ENCODE data around the gene TMEM132C. TPM values are rescaled to one million over a fixed set of nuclear protein-coding genes. Genes with fewer than 3 reads are reported as not detected.

Gene TMEM132C
- total and polyA plus RNA-seq, 2 of the 4 experiments (the other 2 are of a cell fraction): not detected

DNA sequence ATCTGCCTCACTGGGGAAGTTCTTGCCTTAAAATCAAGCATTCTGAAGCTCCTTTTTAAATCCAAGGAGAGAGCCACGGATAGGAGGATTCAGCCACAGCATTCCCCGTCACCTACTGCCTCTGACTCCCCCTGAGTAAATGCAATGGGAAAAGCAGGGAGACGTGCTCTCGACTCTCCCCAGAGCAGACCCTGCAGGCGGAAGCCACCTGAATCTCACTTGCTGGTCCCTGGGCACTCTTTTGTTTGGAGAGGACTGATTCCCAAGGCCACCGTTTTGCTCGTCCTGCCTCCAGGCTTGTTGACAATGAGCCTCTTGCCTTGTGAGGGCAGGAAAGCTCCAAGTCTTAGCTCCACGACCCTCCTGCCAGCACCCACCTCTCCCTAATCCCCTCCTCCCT, 352.3 kb downstream of the TMEM132C start:
- Histone ChIP-seq H2BK120ac (ENCODE audit: low read depth, low read length) (no peak overlapping the region), H4K20me1 (ENCODE audit: insufficient read depth, low read length) (no peaks in the 10 kb centered on the region), H3K4me3 (ENCODE audit: insufficient read depth, low read depth, low read length) (no peak overlapping the region), H3K79me1 (ENCODE audit: low read depth in 1 of 2, low read length in 2 of 2) (no peaks in the 10 kb centered on the region), H3K56ac (ENCODE audit: extremely low read depth, insufficient read depth, low read length) (no peak overlapping the region), H3K23ac (ENCODE audit: low read depth, low read length) (no peak overlapping the region), H3K9me1 (ENCODE audit: insufficient read depth, low read length) (no peaks in the 10 kb centered on the region), H3K14ac (replicated peaks; ENCODE audit: low read depth, low read length) (no peak overlapping the region), H3K36me3 (ENCODE audit: control insufficient read depth, insufficient read depth, low read length) (no peaks in the 10 kb centered on the region), H2AFZ (replicated peaks; ENCODE audit: low read length, poor library complexity) (peak overlapping the region; percentile 32), H3K18ac (ENCODE audit: low read depth, low read length) (no peak overlapping the region), H2AK9ac (replicated peaks; ENCODE audit: low read depth, low read length, poor library complexity) (no peak overlapping the region), H3K4ac (ENCODE audit: low read depth, low read length) (no peak overlapping the region), H3K27me3 (ENCODE audit: control insufficient read depth, insufficient read depth, low read length) (no peaks in the 10 kb centered on the region), H2AK5ac (ENCODE audit: low read depth, low read length) (no peak overlapping the region), H3K4me2 (ENCODE audit: low read depth, low read length) (no peak overlapping the region), H4K8ac (ENCODE audit: low read depth in 2 of 2, low read length in 2 of 2) (no peak overlapping the region), H4K5ac (ENCODE audit: low read depth, low read length) (no peak overlapping the region), H3K4me1 (ENCODE audit: control insufficient read depth, insufficient read depth, low read length) (no peaks in the 10 kb centered on the region), H3K9me3 (ENCODE audit: control insufficient read depth, insufficient read depth, low read length) (peaks cover 29% of the 10 kb centered on the region), H4K91ac (ENCODE audit: insufficient read depth, low read depth, low read length) (no peak overlapping the region), H2BK15ac (ENCODE audit: low read depth, low read length) (no peak overlapping the region), H3K9ac (ENCODE audit: low read depth, low read length) (no peak overlapping the region), H3K27ac (ENCODE audit: insufficient read depth, low read length) (no peak overlapping the region), H2BK20ac (ENCODE audit: low read depth, low read length) (no peak overlapping the region), H2BK5ac (ENCODE audit: low read depth, low read length, poor library complexity, severe bottlenecking) (no peak overlapping the region)
- CTCF ChIA-PET: no interaction called here
- POLR2A ChIA-PET (ENCODE audit: unreplicated experiment): no interaction called here
- intact Hi-C loops (cut with micrococcal nuclease): no loop called here
- DNase-seq (no peak), ATAC-seq (ENCODE audit: low read depth) (no peak)
- WGBS, 2 experiments (ENCODE audit: extremely low coverage in 2 of 2, insufficient read length in 1 of 2): 9% methylated on average over 4 of the region's 8 CpGs; no CpG with 5 or more reads in 1 of the 2 experiments
- in situ Hi-C loops (cut with MboI; ENCODE audit: low sequenced_read_pairs): no loop called here
- no TSS peak for BruUV-seq (replicated peaks)
- dilution Hi-C loops (cut with HindIII; ENCODE audit: low sequenced_read_pairs, unreplicated experiment): no loop called here
- TF ChIP-seq CHD1 (IDR thresholded peaks at IDR 0.05; ENCODE audit: low read depth, low read length) (no peak), MXI1 (IDR thresholded peaks at IDR 0.05; ENCODE audit: borderline replicate concordance, low read depth, low read length) (no peak), SMC3 (IDR thresholded peaks at IDR 0.05; ENCODE audit: low read depth, low read length) (no peak), RCOR1 (IDR thresholded peaks at IDR 0.05; ENCODE audit: insufficient replicate concordance, low read length) (no peak), RFX5 (IDR thresholded peaks at IDR 0.05; ENCODE audit: low read depth, low read length) (no peak), BHLHE40 (IDR thresholded peaks at IDR 0.05; ENCODE audit: low read depth, low read length) (no peak), MAFK (IDR thresholded peaks at IDR 0.05; ENCODE audit: low read depth, low read length) (no peak)
- TF ChIP-seq, protein P1, sequence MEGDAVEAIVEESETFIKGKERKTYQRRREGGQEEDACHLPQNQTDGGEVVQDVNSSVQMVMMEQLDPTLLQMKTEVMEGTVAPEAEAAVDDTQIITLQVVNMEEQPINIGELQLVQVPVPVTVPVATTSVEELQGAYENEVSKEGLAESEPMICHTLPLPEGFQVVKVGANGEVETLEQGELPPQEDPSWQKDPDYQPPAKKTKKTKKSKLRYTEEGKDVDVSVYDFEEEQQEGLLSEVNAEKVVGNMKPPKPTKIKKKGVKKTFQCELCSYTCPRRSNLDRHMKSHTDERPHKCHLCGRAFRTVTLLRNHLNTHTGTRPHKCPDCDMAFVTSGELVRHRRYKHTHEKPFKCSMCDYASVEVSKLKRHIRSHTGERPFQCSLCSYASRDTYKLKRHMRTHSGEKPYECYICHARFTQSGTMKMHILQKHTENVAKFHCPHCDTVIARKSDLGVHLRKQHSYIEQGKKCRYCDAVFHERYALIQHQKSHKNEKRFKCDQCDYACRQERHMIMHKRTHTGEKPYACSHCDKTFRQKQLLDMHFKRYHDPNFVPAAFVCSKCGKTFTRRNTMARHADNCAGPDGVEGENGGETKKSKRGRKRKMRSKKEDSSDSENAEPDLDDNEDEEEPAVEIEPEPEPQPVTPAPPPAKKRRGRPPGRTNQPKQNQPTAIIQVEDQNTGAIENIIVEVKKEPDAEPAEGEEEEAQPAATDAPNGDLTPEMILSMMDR (conservative IDR thresholded peaks at IDR 0.05; ENCODE audit: low read depth, low read length): no peak

All from IMR-90 (cell line).